GM12873 (cell line): ENCODE measurements around the gene TAF5L.

Experiments used
- TF ChIP-seq, protein P1 (sequence below): IDR thresholded peaks from 2 replicates; pipeline ENCODE4 v1.5.1; 2012; ENCODE audit warnings: low read depth, mild to moderate bottlenecking, moderate library complexity, low read length, control low read depth; ENCODE audit not compliant: insufficient read depth; ENCODE audit errors: missing control alignments

Gene TAF5L

DNA sequence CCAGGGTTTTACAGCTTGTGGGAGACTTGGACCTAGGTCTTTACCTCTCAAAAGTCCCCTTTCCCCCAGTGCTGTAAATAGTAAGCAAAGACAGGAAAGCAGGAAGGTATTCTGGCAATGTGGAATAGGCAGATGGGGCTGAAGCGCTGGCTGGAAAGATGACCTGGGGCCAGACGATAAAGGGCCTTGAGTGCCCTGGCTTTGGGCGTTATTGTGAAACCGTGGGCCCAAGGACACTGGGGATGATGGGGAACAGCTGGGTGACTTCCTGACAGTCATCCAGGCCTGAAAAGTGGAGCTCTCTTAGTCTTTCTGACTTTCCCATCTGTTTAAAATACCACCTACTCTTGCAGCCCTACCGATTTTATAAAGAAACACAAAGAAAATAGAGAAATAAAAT is 16.5 kb upstream of the TAF5L start:
- TF ChIP-seq, protein P1, sequence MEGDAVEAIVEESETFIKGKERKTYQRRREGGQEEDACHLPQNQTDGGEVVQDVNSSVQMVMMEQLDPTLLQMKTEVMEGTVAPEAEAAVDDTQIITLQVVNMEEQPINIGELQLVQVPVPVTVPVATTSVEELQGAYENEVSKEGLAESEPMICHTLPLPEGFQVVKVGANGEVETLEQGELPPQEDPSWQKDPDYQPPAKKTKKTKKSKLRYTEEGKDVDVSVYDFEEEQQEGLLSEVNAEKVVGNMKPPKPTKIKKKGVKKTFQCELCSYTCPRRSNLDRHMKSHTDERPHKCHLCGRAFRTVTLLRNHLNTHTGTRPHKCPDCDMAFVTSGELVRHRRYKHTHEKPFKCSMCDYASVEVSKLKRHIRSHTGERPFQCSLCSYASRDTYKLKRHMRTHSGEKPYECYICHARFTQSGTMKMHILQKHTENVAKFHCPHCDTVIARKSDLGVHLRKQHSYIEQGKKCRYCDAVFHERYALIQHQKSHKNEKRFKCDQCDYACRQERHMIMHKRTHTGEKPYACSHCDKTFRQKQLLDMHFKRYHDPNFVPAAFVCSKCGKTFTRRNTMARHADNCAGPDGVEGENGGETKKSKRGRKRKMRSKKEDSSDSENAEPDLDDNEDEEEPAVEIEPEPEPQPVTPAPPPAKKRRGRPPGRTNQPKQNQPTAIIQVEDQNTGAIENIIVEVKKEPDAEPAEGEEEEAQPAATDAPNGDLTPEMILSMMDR, result no peak

DNA sequence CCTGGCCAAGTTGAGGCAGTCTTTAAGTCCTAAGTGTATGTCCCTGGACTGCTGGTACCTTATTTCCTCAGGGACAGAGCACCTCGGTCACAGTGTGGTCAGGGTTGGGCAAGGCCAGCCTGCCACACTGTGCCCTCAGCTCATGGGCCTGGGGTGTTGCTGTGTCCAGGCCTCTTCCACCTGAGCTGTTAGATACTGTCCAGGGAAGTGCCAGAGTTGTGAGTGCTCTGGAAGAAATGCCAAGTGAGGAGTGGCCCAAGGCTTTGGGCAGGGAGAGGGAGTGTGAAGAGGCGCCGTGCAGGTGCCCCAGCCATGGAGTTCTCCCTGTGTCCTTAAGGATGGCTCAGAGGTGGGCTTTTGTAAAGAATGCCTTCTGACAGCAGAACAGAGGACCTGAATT is 15.4 kb upstream of the TAF5L start:
- TF ChIP-seq, protein P1, result no peak

DNA sequence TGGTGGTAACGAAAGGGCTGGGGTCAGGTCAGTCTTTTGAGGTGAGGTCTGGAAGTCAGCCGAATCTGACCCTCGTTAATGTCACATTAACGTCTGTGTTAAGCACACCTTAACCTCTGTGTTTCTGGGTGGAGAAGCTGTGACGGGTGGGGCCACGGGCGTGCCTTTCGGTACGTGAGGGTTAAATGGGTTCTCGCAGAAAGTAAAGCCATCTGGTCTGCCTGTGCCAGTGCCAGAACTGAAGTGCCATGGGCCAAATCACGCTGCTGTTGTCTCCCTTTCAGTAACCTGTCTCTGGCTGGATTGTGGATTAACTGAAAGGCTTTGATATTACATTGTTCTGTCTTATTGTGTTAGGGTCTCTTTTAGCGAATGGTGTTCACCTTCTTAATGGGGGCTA is 14.5 kb upstream of the TAF5L start:
- TF ChIP-seq, protein P1, result no peak

DNA sequence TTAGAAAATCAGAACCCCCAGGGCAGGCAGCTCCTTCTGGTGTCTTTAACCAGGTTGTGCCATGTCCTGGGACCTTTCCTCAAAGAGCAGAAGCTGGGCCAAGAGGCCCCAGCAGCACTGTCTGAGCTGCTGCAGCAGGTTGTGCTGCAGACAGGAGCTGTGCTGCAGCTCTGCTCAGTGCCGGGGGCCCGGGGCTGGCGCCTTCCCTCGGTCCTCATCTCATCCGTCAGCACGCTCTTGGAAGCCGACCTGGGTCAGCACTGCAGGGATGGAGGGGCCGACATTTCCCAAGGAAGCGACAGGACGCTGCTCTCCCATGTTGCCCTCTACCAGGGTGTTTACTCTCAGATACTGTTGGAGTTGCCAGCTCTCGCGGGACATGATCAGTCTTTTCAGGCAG is 11.8 kb upstream of the TAF5L start:
- TF ChIP-seq, protein P1, result no peak

DNA sequence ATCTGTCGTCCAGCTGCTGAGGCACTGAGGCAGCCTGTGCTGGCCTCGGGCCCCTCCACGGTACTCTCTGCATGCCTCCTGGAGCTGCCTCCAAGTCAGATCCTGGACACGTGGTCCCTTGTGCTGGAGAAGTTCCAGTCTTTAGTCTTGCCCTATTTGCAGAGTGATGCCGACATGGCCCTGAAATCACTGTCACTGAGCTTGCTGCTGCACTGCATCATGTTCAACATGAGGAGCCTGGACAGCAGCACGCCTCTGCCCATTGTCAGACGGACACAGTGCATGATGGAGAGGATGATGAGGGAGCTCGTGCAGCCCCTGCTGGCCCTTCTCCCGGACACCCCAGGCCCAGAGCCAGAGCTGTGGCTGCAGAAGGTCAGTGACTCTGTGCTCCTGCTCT is 10.1 kb upstream of the TAF5L start:
- TF ChIP-seq, protein P1, result no peak

DNA sequence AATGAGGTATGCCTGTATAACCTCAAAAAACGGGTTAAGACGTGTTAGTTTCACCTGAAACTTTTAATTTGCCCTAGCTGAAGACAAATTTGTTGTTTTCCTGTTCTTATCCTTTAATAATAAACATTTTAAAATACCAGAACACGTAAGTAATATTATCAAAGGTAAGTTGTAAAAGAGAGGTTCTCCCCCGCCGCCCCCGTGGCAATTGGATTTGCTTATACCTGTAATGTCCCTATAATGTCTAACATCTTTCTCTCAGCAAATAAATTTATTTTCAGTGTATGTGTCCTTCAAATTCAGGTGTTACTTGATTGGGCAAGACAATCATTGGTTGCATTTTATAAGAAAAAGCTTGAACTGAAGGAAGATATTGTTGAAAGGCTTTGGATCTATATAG is 6.0 kb upstream of the TAF5L start:
- TF ChIP-seq, protein P1, result no peak

DNA sequence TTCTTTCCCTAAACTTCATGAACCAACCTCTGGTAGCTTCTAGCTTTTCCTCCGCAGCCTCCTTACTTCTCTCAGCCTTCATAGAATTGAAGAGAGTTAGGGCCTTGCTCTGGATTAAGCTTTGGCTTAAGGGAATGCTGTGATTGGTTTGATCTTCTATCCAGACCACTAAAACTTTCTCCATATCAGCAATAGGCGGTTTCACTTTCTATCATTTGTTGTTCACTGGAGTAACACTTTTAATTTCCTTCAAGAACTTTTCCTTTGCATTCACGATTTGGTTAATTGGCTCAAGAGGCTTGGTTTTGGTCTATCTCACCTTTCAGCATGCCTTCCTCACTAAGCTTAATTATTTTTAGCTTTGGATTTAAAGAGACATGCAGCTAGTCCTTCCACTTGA is 5.2 kb upstream of the TAF5L start:
- TF ChIP-seq, protein P1, result no peak

DNA sequence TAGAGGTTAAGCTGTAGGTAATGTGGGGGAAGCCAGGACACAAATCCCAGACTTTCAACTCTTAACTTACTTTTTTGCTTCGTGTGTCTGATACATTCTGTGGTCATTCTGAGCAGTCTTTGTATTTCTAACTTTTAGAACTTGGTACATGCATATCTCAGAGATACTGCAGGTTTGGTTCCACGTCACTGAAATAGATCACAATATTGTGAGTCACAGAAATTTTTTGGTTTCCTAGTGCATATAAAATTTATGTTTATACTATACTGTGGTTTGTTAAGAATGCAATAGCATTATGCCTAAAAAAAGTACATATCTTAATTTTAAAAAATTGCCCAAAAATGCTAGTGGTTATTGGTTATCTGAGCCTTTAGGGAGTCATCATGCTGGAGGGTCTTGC is 3.3 kb upstream of the TAF5L start:
- TF ChIP-seq, protein P1, result no peak
